HepG2 (cell line): Measurements from ENCODE around the gene FBXO48. TPM values are rescaled to one million over a fixed set of nuclear protein-coding genes. Genes with fewer than 3 reads are reported as not detected.
A peak's percentile ranks its signal among the peaks of the same experiment; 100 is the strongest.

Experiments used
- ATAC-seq: fragments of 200-7000 bp; cut with Tn5 transposase; 3 replicates; pipeline ENCODE4 v1.9.1; 2020; ENCODE audit warnings: mild to moderate bottlenecking, moderate library complexity
- BruUV-seq: library from RNA; stranded (reverse); fragments of 400-500 nt; replicated peaks from 2 replicates; lab custom pipeline; 2021; lab: Mats Ljungman, UMichigan
- CTCF ChIA-PET: fragments of 300-600 bp; formaldehyde crosslinking; extraction: SDS; loops from one replicate; lab custom pipeline; 2021; ENCODE audit warnings: low total read pairs, inconsistent platforms, low intra/inter-chr PET ratio; lab: Yijun Ruan, JAX
- POLR2A ChIA-PET: fragments of 350-600 bp; sonication (Branson Sonifier 250); formaldehyde crosslinking; loops from one replicate; lab custom pipeline; 2020; ENCODE audit warnings: antibody characterized with exemption, inconsistent platforms; lab: Yijun Ruan, JAX
- DNase-seq: peaks from one replicate; pipeline ENCODE4 v3.0.0-alpha.2; 2015; ENCODE audit warnings: low spot score
- FAIRE-seq: peaks from 3 replicates; lab custom pipeline; 2011; peaks lifted over from hg19 to GRCh38; lab: Jason Lieb, UNC
- H2AFZ ChIP-seq: one replicate; pipeline ENCODE4 v1.6.1; 2011; ENCODE audit warnings: low read length, inconsistent platforms
- H3K27ac ChIP-seq: fragments of 300-600 bp; 3 replicates; pipeline ENCODE4 v1.8.0; 2011; ENCODE audit warnings: mixed run types, mild to moderate bottlenecking, mixed read lengths, low read length, inconsistent platforms; ENCODE audit not compliant: insufficient read depth; ENCODE audit errors: extremely low read length
- H3K27me3 ChIP-seq, 2 experiments: fragments of 200-600 bp in 1 of 2; 2 replicates in 1 of 2; 3 replicates in 1 of 2; pipeline versions ENCODE4 v1.6.0 to v1.8.0; 2011; ENCODE audit warnings: low read length in 2 of 2, mild to moderate bottlenecking in 2 of 2, moderate library complexity in 2 of 2, inconsistent platforms in 1 of 2; ENCODE audit not compliant: insufficient read depth in 2 of 2, control insufficient read depth in 1 of 2
- H3K36me3 ChIP-seq, 2 experiments: fragments of 200-600 bp in 1 of 2; replicated peaks in 1 of 2; 2 replicates in 1 of 2; 3 replicates in 1 of 2; pipeline versions ENCODE4 v1.5.1 to v1.8.0; 2011; ENCODE audit warnings: low read length in 2 of 2, inconsistent platforms in 1 of 2; ENCODE audit not compliant: insufficient read depth in 2 of 2, control insufficient read depth in 1 of 2
- H3K4me1 ChIP-seq: 2 replicates; pipeline ENCODE4 v1.5.1; 2012; ENCODE audit warnings: low read length, inconsistent platforms; ENCODE audit not compliant: insufficient read depth
- H3K4me2 ChIP-seq: 2 replicates; pipeline ENCODE4 v1.6.0; 2011; ENCODE audit warnings: low read depth, low read length, inconsistent platforms
- H3K4me3 ChIP-seq, 3 experiments: fragments of 200-600 bp in 1 of 3; sonication (generic), shearing (Covaris generic) in 1 of 3; replicated peaks in 1 of 3; 2 replicates each; pipeline ENCODE4 v1.5.1; 2011 to 2016; ENCODE audit warnings: low read length in 3 of 3, inconsistent platforms in 2 of 3, low read depth in 2 of 3, mild to moderate bottlenecking in 2 of 3, control low read depth in 1 of 3, mixed read lengths in 1 of 3; ENCODE audit not compliant: insufficient read depth in 1 of 3
- H3K79me2 ChIP-seq: one replicate; pipeline ENCODE4 v1.6.1; 2011; ENCODE audit warnings: low read length, inconsistent platforms; ENCODE audit not compliant: insufficient read depth
- H3K9ac ChIP-seq: 2 replicates; pipeline ENCODE4 v1.6.0; 2011; ENCODE audit warnings: mild to moderate bottlenecking, low read depth, low read length, inconsistent platforms; ENCODE audit not compliant: insufficient read depth
- H3K9me3 ChIP-seq: 2 replicates; pipeline ENCODE4 v1.5.1; 2012; ENCODE audit warnings: mild to moderate bottlenecking, low read length
- H4K20me1 ChIP-seq: 2 replicates; pipeline ENCODE4 v1.6.0; 2011; ENCODE audit warnings: inconsistent platforms, mild to moderate bottlenecking, low read length, moderate library complexity; ENCODE audit not compliant: insufficient read depth
- ARNT2 ChIP-seq: sonication (generic); formaldehyde crosslinking; IDR thresholded peaks from 2 replicates; pipeline ENCODE4 v1.8.0; 2022; ENCODE audit warnings: mild to moderate bottlenecking, low read depth, missing genetic modification reagents, moderate library complexity
- IRF2 ChIP-seq: IDR thresholded peaks from 2 replicates; pipeline ENCODE4 v1.6.1; 2018; ENCODE audit warnings: missing genetic modification reagents, missing compliant biosample characterization
- LCORL ChIP-seq, 2 experiments: fragments of 450-650 bp in 1 of 2; sonication (generic) in 1 of 2; formaldehyde crosslinking in 1 of 2; IDR thresholded peaks; 2 replicates each; pipeline versions ENCODE4 v1.5.0 to v1.6.1; 2017 to 2020; ENCODE audit warnings: antibody characterized with exemption in 1 of 2, missing genetic modification reagents in 1 of 2
- MLLT10 ChIP-seq: sonication (generic); formaldehyde crosslinking; IDR thresholded peaks from 2 replicates; pipeline ENCODE4 v1.4.0; 2020; ENCODE audit warnings: missing genetic modification reagents
- NCOR1 ChIP-seq: fragments of 200-600 bp; sonication (generic); IDR thresholded peaks from 2 replicates; pipeline ENCODE4 v1.7.0; 2017; ENCODE audit warnings: antibody characterized with exemption, low read length, borderline replicate concordance
- SAFB2 ChIP-seq: sonication (generic); formaldehyde crosslinking; IDR thresholded peaks from 2 replicates; pipeline ENCODE4 v1.5.1; 2020; ENCODE audit warnings: missing genetic modification reagents, low read depth, mild to moderate bottlenecking, borderline replicate concordance
- SMARCC2 ChIP-seq: fragments of 450-650 bp; IDR thresholded peaks from 2 replicates; pipeline ENCODE4 v1.6.1; 2017; ENCODE audit warnings: antibody characterized with exemption, mild to moderate bottlenecking
- SMC3 ChIP-seq: IDR thresholded peaks from 2 replicates; pipeline ENCODE4 v1.6.1; 2011; ENCODE audit warnings: low read length, improper control_type of control experiment
- SMYD3 ChIP-seq: sonication (generic); formaldehyde crosslinking; IDR thresholded peaks from 2 replicates; pipeline ENCODE4 v1.8.1; 2023; ENCODE audit warnings: mild to moderate bottlenecking, missing genetic modification reagents
- STAG1 ChIP-seq: sonication (generic); formaldehyde crosslinking; IDR thresholded peaks from 2 replicates; pipeline ENCODE4 v1.4.0; 2020; ENCODE audit warnings: missing genetic modification reagents
- TEAD3 ChIP-seq: optimal IDR thresholded peaks from 2 replicates; pipeline ENCODE3; 2016; ENCODE audit warnings: borderline replicate concordance
- ZBTB3 ChIP-seq: sonication (generic); formaldehyde crosslinking; IDR thresholded peaks from 2 replicates; pipeline ENCODE4 v1.4.0; 2020; ENCODE audit warnings: low read depth, mild to moderate bottlenecking, moderate library complexity, missing genetic modification reagents, borderline replicate concordance
- ZFX ChIP-seq: sonication (generic); formaldehyde crosslinking; IDR thresholded peaks from 2 replicates; pipeline ENCODE4 v1.4.0; 2020; ENCODE audit warnings: mild to moderate bottlenecking, low read depth, missing genetic modification reagents, moderate library complexity
- ZNF124 ChIP-seq: sonication (generic); formaldehyde crosslinking; IDR thresholded peaks from 2 replicates; pipeline ENCODE4 v1.4.0; 2020; ENCODE audit warnings: missing genetic modification reagents
- ZNF205 ChIP-seq: IDR thresholded peaks from 2 replicates; pipeline ENCODE4 v1.6.1; 2018; ENCODE audit warnings: missing biosample characterization, missing genetic modification reagents
- ZNF317 ChIP-seq: sonication (generic); formaldehyde crosslinking; IDR thresholded peaks from 2 replicates; pipeline ENCODE4 v1.5.0; 2020; ENCODE audit warnings: mild to moderate bottlenecking, missing genetic modification reagents
- ZNF614 ChIP-seq: IDR thresholded peaks from 2 replicates; pipeline ENCODE4 v1.6.1; 2018; ENCODE audit warnings: missing biosample characterization, missing genetic modification reagents, inconsistent platforms, borderline replicate concordance
- ZNF841 ChIP-seq: sonication (generic); formaldehyde crosslinking; IDR thresholded peaks from 2 replicates; pipeline ENCODE4 v1.8.1; 2023; ENCODE audit warnings: missing genetic modification reagents, borderline replicate concordance
- WGBS: methylation state at CpG from one replicate; pipeline ENCODE4 v1.1.6; 2017; ENCODE audit warnings: low lambda C conversion rate; 5-methylcytosine and 5-hydroxymethylcytosine counted together
- in situ Hi-C: cut with HindIII; loops from 2 replicates; pipeline ENCODE4 v1.10.0; 2017; ENCODE audit warnings: low pct_unique_long_range_greater_than_20kb; ENCODE audit not compliant: extremely low pct_ligation_motif_present
- intact Hi-C: fragments of 100-400 bp; cut with micrococcal nuclease; formaldehyde crosslinking; loops from one replicate; pipeline ENCODE4 v1.10.0; 2022; ENCODE audit not compliant: unreplicated experiment
- polyA plus RNA-seq, 8 experiments: library from polyadenylated mRNA; depleted of rRNA in 3 of 8; stranded (reverse) in 7 of 8; unstranded in 1 of 8; fragments of >200 nt; fragmentation: Illumina TruSeq in 4 of 8; extraction: Trizol in 4 of 8; gene quantifications; 2 replicates each; pipeline versions ENCODE4 v1.2.1 to v1.2.3, GENCODE V29; 2011 to 2016; ENCODE audit warnings: low read depth in 4 of 8, missing spikeins in 1 of 8, mixed read lengths in 1 of 8; ENCODE audit not compliant: insufficient read depth in 1 of 8
- total RNA-seq, 5 experiments: library from RNA; depleted of rRNA; stranded (reverse); fragments of >200 nt; fragmentation: Illumina TruSeq; extraction: Trizol; gene quantifications; 2 replicates each; pipeline ENCODE4 v1.2.3, GENCODE V29; 2016; ENCODE audit warnings: low read depth in 1 of 5
- TF ChIP-seq, protein P1 (sequence below): sonication (generic); formaldehyde crosslinking; IDR thresholded peaks from 2 replicates; pipeline ENCODE4 v1.5.0; 2020; ENCODE audit warnings: mild to moderate bottlenecking, missing genetic modification reagents, moderate library complexity
- TF ChIP-seq, protein P2 (sequence below): sonication (generic); formaldehyde crosslinking; conservative IDR thresholded peaks from 2 replicates; pipeline ENCODE4 v1.8.0; 2022; ENCODE audit warnings: mild to moderate bottlenecking, moderate library complexity, missing genetic modification reagents

Gene FBXO48
- total and polyA plus RNA-seq, 2 of the 13 experiments (the other 11 are each of a cell fraction or from before 2014, with no cell fraction given) = 0.42 to 1.1 TPM

DNA sequence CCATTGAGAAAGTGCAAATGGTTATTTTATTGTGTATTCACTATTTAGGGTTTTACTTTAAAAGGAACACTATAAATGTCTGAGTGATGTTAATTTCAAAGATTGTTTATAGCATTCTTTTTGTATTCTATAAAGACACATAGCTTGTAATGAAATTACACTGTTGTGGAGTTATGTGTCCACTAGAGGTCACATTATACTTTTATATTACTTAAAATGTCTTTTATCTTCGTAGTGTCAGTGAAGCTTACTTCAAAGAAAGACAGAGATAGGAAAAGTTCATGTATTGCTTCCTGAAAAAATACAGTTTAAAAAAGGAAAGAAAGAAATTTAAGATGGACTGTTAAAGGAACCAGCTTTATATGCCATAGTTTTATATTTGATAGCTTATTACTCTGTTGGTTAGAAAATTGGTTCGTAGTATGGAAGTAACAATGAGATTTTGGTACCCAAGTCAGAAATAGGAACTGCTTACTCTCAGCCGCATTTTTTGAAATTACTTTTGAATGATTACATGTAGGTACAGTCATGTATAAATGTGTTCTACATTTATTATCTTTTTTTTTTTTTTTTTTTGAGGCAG, 20.8 kb upstream of the FBXO48 start:
- DNase-seq (peak; percentile 20), ATAC-seq (peak; percentile 46; the same call in 1 of the 3 replicates), FAIRE-seq (no peak)
- no peaks in the 10 kb centered on the region for H3K27me3 ChIP-seq
- H3K36me3 ChIP-seq = no peaks in the 10 kb centered on the region
- ChIA-PET POLR2A (no interaction called here), CTCF (interaction anchor here (2.2 to 2.9 kb wide), 2 partner anchors 107 to 227 kb away, joined by 14 to 15 read pairs; no protein-coding TSS in a partner anchor)
- H3K79me2 ChIP-seq = no peaks in the 10 kb centered on the region
- 54% methylated on average over 3 of the region's 3 CpGs for WGBS
- no peak for TF ChIP-seq SMARCC2
- TF ChIP-seq ZNF205 (CRISPR knock-in tag) = no peak
- no peak for TF ChIP-seq ARNT2 (CRISPR knock-in tag)
- no peak for TF ChIP-seq NCOR1
- peak; percentile 36; the same call in 1 of the 2 replicates for TF ChIP-seq SMC3
- TF ChIP-seq, protein P1, sequence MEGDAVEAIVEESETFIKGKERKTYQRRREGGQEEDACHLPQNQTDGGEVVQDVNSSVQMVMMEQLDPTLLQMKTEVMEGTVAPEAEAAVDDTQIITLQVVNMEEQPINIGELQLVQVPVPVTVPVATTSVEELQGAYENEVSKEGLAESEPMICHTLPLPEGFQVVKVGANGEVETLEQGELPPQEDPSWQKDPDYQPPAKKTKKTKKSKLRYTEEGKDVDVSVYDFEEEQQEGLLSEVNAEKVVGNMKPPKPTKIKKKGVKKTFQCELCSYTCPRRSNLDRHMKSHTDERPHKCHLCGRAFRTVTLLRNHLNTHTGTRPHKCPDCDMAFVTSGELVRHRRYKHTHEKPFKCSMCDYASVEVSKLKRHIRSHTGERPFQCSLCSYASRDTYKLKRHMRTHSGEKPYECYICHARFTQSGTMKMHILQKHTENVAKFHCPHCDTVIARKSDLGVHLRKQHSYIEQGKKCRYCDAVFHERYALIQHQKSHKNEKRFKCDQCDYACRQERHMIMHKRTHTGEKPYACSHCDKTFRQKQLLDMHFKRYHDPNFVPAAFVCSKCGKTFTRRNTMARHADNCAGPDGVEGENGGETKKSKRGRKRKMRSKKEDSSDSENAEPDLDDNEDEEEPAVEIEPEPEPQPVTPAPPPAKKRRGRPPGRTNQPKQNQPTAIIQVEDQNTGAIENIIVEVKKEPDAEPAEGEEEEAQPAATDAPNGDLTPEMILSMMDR = peak; percentile 47
- no peak for TF ChIP-seq ZNF614 (CRISPR knock-in tag)
- no peak for TF ChIP-seq ZNF124 (CRISPR knock-in tag)
- TF ChIP-seq, protein P2, sequence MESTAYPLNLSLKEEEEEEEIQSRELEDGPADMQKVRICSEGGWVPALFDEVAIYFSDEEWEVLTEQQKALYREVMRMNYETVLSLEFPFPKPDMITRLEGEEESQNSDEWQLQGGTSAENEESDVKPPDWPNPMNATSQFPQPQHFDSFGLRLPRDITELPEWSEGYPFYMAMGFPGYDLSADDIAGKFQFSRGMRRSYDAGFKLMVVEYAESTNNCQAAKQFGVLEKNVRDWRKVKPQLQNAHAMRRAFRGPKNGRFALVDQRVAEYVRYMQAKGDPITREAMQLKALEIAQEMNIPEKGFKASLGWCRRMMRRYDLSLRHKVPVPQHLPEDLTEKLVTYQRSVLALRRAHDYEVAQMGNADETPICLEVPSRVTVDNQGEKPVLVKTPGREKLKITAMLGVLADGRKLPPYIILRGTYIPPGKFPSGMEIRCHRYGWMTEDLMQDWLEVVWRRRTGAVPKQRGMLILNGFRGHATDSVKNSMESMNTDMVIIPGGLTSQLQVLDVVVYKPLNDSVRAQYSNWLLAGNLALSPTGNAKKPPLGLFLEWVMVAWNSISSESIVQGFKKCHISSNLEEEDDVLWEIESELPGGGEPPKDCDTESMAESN = no peak
- TF ChIP-seq STAG1 (CRISPR knock-in tag) = peak; percentile 60
- no peak for TF ChIP-seq TEAD3 (CRISPR knock-in tag)
- TF ChIP-seq ZNF317 (CRISPR knock-in tag) = no peak
- no peak for TF ChIP-seq SAFB2 (CRISPR knock-in tag)
- TF ChIP-seq SMYD3 = 0 out of 2 replicates have a peak, but pooled peaks have one; percentile 19
- TF ChIP-seq ZNF841 = no peak
- no peak for TF ChIP-seq ZBTB3 (CRISPR knock-in tag)
- no peak for TF ChIP-seq MLLT10 (CRISPR knock-in tag)
- TF ChIP-seq IRF2 = no peak
- no peak for TF ChIP-seq LCORL (IDR thresholded peaks at IDR 0.05)
- TF ChIP-seq LCORL (CRISPR knock-in tag; IDR thresholded peaks at IDR 0.05) = no peak
- TF ChIP-seq ZFX (CRISPR knock-in tag) = no peak
- H2AFZ ChIP-seq = no peak overlapping the region
- H3K4me2 ChIP-seq = no peak overlapping the region
- no peak overlapping the region for H3K27ac ChIP-seq
- no peaks in the 10 kb centered on the region for H4K20me1 ChIP-seq
- no peaks in the 10 kb centered on the region for H3K9me3 ChIP-seq
- H3K9ac ChIP-seq = no peak overlapping the region
- H3K4me3 ChIP-seq = no peak overlapping the region
- no TSS peak for BruUV-seq
- no peaks in the 10 kb centered on the region for H3K4me1 ChIP-seq
- intact Hi-C loops = loop anchor here (1.0 to 5.0 kb wide), 3 partner anchors 107 to 227 kb away; no protein-coding TSS in a partner anchor
- in situ Hi-C loops = no loop called here
